ENCODE measurements around the gene TAS1R1. TPM values are rescaled to one million over a fixed set of nuclear protein-coding genes. Genes with fewer than 3 reads are reported as not detected.
"Not testable (repeated sequence)": the region's sequence is repeated elsewhere in the genome, so short reads cannot be mapped to it uniquely, and the experiment has no call there.

The TAS1R1 gene
- total RNA-seq, 2 donors from 2014 or later = not detected

GRCh38 chr1:6597777-6598131, 42.6 kb downstream of the TAS1R1 start:
- peaks cover 10% of the 10 kb centered on the region for H3K4me1 ChIP-seq
- H3K27me3 ChIP-seq = no peaks in the 10 kb centered on the region
- no peaks in the 10 kb centered on the region for H3K36me3 ChIP-seq
- TF ChIP-seq CTCF (IDR thresholded peaks at IDR 0.05) = no peak
- H3K27ac ChIP-seq = no peak overlapping the region
- H3K9ac ChIP-seq (ENCODE audit: low read depth in 2 of 2, low read length in 2 of 2) = no peak overlapping the region
- no peaks in the 10 kb centered on the region for H3K9me3 ChIP-seq
- intact Hi-C loops (cut with DNase I) = no loop called here
- DNase-seq = no peak
- H3K4me3 ChIP-seq = no peak overlapping the region

- intact Hi-C loops (cut with DNase I) = no loop called here
- TF ChIP-seq CTCF (IDR thresholded peaks at IDR 0.05) = no peak
- Histone ChIP-seq H3K27ac (no peak overlapping the region), H3K36me3 (no peaks in the 10 kb centered on the region), H3K9me3 (no peaks in the 10 kb centered on the region), H3K4me3 (peak overlapping the region; percentile 94), H3K9ac (ENCODE audit: low read depth in 2 of 2, low read length in 2 of 2) (peak overlapping the region; percentile 1 to 55), H3K27me3 (no peaks in the 10 kb centered on the region), H3K4me1 (peaks cover 10% of the 10 kb centered on the region)
- DNase-seq = no peak
These were observed 44.3 kb downstream of the TAS1R1 start for GRCh38 chr1:6599141-6599975.

GRCh38 chr1:6599991-6600390, 44.9 kb downstream of the TAS1R1 start:
- H3K36me3 ChIP-seq; H3K4me1 ChIP-seq; H3K9me3 ChIP-seq; DNase-seq; H3K27me3 ChIP-seq; intact Hi-C loops (cut with DNase I): not testable (repeated sequence)
- H3K9ac ChIP-seq (ENCODE audit: low read depth in 2 of 2, low read length in 2 of 2) = peak overlapping the region in 1 of 2 donors; percentile 95
- peak overlapping the region; percentile 94 for H3K27ac ChIP-seq
- peak overlapping the region; percentile 94 for H3K4me3 ChIP-seq

- peaks cover 5% of the 10 kb centered on the region for H3K4me1 ChIP-seq
- intact Hi-C loops (cut with DNase I) = no loop called here
- no peak for TF ChIP-seq CTCF (IDR thresholded peaks at IDR 0.05)
- H3K27ac ChIP-seq = peak overlapping the region; percentile 94
- H3K9me3 ChIP-seq = no peaks in the 10 kb centered on the region
- peak overlapping the region; percentile 94 for H3K4me3 ChIP-seq
- H3K9ac ChIP-seq (ENCODE audit: low read depth in 2 of 2, low read length in 2 of 2) = peak overlapping the region; percentile 68 to 95
- no peak for DNase-seq
- no peaks in the 10 kb centered on the region for H3K27me3 ChIP-seq
- no peaks in the 10 kb centered on the region for H3K36me3 ChIP-seq
These were observed 45.4 kb downstream of the TAS1R1 start for GRCh38 chr1:6600410-6601048.

GRCh38 chr1:6601049-6601922, 46.2 kb downstream of the TAS1R1 start:
- intact Hi-C loops (cut with DNase I) = no loop called here
- DNase-seq = peak; percentile 86
- Histone ChIP-seq H3K9me3 (no peaks in the 10 kb centered on the region), H3K4me3 (peak overlapping the region; percentile 94), H3K27ac (peak overlapping the region; percentile 94), H3K36me3 (no peaks in the 10 kb centered on the region), H3K9ac (ENCODE audit: low read depth in 2 of 2, low read length in 2 of 2) (peak overlapping the region; percentile 68 to 95), H3K4me1 (peaks cover 5% of the 10 kb centered on the region), H3K27me3 (no peaks in the 10 kb centered on the region)
- no peak for TF ChIP-seq CTCF (IDR thresholded peaks at IDR 0.05)

All from colonic mucosa (tissue), 4 donors.